Liver (tissue), 3 donors: Measurements from ENCODE around the gene SEMA6B.

ENCODE experiments used
- GABPA ChIP-seq, 2 donors: IDR thresholded peaks in 1 of 2; conservative IDR thresholded peaks in 1 of 2; 2 replicates each; pipeline ENCODE4 v1.6.1; 2016; ENCODE audit warnings: antibody characterized with exemption in 2 of 2, mild to moderate bottlenecking in 1 of 2, moderate library complexity in 1 of 2
- JUND ChIP-seq, 2 donors: IDR thresholded peaks; 2 replicates each; pipeline ENCODE4 v1.6.1; 2016; ENCODE audit warnings: antibody characterized with exemption in 2 of 2
- SP1 ChIP-seq: IDR thresholded peaks from 2 replicates; pipeline ENCODE4 v1.6.1; 2018; ENCODE audit warnings: antibody characterized with exemption, mild to moderate bottlenecking
- TAF1 ChIP-seq: conservative IDR thresholded peaks from 2 replicates; pipeline ENCODE4 v1.6.1; 2016; ENCODE audit warnings: antibody characterized with exemption, mild to moderate bottlenecking
- YY1 ChIP-seq: IDR thresholded peaks from 2 replicates; pipeline ENCODE4 v1.6.1; 2016; ENCODE audit warnings: antibody characterized with exemption, mild to moderate bottlenecking
- TF ChIP-seq, protein P1 (sequence below): fragments of 150-350 bp; IDR thresholded peaks from 2 replicates; pipeline ENCODE4 v1.5.1; 2017; ENCODE audit warnings: improper control_type of control experiment, low read depth, low read length; ENCODE audit not compliant: missing input control
- TF ChIP-seq, protein P2 (sequence below): IDR thresholded peaks from 2 replicates; pipeline ENCODE4 v1.6.1; 2016; ENCODE audit warnings: antibody characterized with exemption
- TF ChIP-seq, protein P3 (sequence below): IDR thresholded peaks from 2 replicates; pipeline ENCODE4 v1.6.1; 2016; ENCODE audit warnings: antibody characterized with exemption
- TF ChIP-seq, protein P4 (sequence below): IDR thresholded peaks from 2 replicates; pipeline ENCODE4 v1.6.1; 2016; ENCODE audit warnings: antibody characterized with exemption, mild to moderate bottlenecking
- donor health status: healthy.
- donor health status: healthy.

DNA sequence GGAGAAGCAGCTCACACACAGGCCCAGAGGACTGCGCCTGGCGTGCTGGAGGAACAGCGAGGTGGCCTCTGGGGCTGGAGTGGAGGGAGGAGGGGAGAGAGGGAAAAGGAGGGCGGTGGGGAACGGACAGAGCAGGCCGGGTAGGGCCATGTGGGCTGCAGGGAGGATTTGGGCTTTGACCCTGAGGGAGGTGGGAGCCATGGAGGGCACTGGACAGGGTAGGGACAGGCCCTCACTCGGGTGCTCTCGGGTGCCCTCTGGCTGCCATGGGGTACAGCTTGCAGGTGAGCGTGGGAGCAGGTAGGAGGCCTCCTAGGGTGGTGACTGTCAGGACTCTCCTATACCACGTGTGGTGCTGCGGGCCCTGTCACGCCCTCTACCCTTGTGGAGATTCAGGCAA, 64.0 kb downstream of the SEMA6B start:
- TF ChIP-seq, protein P1, sequence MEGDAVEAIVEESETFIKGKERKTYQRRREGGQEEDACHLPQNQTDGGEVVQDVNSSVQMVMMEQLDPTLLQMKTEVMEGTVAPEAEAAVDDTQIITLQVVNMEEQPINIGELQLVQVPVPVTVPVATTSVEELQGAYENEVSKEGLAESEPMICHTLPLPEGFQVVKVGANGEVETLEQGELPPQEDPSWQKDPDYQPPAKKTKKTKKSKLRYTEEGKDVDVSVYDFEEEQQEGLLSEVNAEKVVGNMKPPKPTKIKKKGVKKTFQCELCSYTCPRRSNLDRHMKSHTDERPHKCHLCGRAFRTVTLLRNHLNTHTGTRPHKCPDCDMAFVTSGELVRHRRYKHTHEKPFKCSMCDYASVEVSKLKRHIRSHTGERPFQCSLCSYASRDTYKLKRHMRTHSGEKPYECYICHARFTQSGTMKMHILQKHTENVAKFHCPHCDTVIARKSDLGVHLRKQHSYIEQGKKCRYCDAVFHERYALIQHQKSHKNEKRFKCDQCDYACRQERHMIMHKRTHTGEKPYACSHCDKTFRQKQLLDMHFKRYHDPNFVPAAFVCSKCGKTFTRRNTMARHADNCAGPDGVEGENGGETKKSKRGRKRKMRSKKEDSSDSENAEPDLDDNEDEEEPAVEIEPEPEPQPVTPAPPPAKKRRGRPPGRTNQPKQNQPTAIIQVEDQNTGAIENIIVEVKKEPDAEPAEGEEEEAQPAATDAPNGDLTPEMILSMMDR: peak; percentile 11
- TF ChIP-seq, protein P2, sequence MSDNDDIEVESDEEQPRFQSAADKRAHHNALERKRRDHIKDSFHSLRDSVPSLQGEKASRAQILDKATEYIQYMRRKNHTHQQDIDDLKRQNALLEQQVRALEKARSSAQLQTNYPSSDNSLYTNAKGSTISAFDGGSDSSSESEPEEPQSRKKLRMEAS: no peak
- TF ChIP-seq TAF1 (no peak), YY1 (no peak), SP1 (no peak), GABPA (IDR thresholded peaks at IDR 0.05 in 1 of 2, conservative IDR thresholded peaks at IDR 0.05 in 1 of 2) (no peak), JUND (IDR thresholded peaks at IDR 0.05) (no peak)
- TF ChIP-seq, protein P3, sequence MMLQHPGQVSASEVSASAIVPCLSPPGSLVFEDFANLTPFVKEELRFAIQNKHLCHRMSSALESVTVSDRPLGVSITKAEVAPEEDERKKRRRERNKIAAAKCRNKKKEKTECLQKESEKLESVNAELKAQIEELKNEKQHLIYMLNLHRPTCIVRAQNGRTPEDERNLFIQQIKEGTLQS: no peak
- TF ChIP-seq, protein P4, sequence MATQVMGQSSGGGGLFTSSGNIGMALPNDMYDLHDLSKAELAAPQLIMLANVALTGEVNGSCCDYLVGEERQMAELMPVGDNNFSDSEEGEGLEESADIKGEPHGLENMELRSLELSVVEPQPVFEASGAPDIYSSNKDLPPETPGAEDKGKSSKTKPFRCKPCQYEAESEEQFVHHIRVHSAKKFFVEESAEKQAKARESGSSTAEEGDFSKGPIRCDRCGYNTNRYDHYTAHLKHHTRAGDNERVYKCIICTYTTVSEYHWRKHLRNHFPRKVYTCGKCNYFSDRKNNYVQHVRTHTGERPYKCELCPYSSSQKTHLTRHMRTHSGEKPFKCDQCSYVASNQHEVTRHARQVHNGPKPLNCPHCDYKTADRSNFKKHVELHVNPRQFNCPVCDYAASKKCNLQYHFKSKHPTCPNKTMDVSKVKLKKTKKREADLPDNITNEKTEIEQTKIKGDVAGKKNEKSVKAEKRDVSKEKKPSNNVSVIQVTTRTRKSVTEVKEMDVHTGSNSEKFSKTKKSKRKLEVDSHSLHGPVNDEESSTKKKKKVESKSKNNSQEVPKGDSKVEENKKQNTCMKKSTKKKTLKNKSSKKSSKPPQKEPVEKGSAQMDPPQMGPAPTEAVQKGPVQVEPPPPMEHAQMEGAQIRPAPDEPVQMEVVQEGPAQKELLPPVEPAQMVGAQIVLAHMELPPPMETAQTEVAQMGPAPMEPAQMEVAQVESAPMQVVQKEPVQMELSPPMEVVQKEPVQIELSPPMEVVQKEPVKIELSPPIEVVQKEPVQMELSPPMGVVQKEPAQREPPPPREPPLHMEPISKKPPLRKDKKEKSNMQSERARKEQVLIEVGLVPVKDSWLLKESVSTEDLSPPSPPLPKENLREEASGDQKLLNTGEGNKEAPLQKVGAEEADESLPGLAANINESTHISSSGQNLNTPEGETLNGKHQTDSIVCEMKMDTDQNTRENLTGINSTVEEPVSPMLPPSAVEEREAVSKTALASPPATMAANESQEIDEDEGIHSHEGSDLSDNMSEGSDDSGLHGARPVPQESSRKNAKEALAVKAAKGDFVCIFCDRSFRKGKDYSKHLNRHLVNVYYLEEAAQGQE: no peak
